Liver (tissue), 9 donors: ENCODE measurements around the gene REXO5. TPM values are rescaled to one million over a fixed set of nuclear protein-coding genes. Genes with fewer than 3 reads are reported as not detected.

Experiments
- DNase-seq: peaks from one replicate; pipeline ENCODE4 v3.0.0-alpha.2; 2017; ENCODE audit warnings: low spot score
- H3K27ac ChIP-seq, 2 donors: one replicate each; pipeline ENCODE4 v1.7.0; 2013; ENCODE audit warnings: inconsistent platforms in 2 of 2, low read length in 2 of 2, control low read depth in 1 of 2, low read depth in 1 of 2, mild to moderate bottlenecking in 1 of 2
- H3K27me3 ChIP-seq, 4 donors: one replicate each; pipeline versions ENCODE4 v1.6.1 to v1.7.0; 2013; ENCODE audit warnings: low read length in 3 of 4, inconsistent platforms in 1 of 4, mild to moderate bottlenecking in 1 of 4, moderate library complexity in 1 of 4; ENCODE audit not compliant: control insufficient read depth in 4 of 4, insufficient read depth in 4 of 4
- H3K36me3 ChIP-seq, 4 donors: one replicate each; pipeline versions ENCODE4 v1.6.1 to v1.7.0; 2013; ENCODE audit warnings: low read length in 3 of 4, mild to moderate bottlenecking in 3 of 4, low read depth in 1 of 4, moderate library complexity in 1 of 4; ENCODE audit not compliant: control insufficient read depth in 4 of 4, insufficient read depth in 3 of 4
- H3K4me1 ChIP-seq, 4 donors: one replicate each; pipeline versions ENCODE4 v1.6.1 to v1.7.0; 2013; ENCODE audit warnings: low read length in 3 of 4, mild to moderate bottlenecking in 3 of 4, moderate library complexity in 1 of 4; ENCODE audit not compliant: control insufficient read depth in 4 of 4, insufficient read depth in 4 of 4
- H3K4me3 ChIP-seq, 3 donors: one replicate each; pipeline versions ENCODE4 v1.6.1 to v1.7.0; 2013; ENCODE audit warnings: low read length in 3 of 3, control low read depth in 1 of 3, low read depth in 1 of 3, mild to moderate bottlenecking in 1 of 3
- H3K9ac ChIP-seq, 2 donors: one replicate each; pipeline ENCODE4 v1.7.0; 2013; ENCODE audit warnings: low read length in 2 of 2, mild to moderate bottlenecking in 2 of 2, moderate library complexity in 2 of 2, control low read depth in 1 of 2, low read depth in 1 of 2
- H3K9me3 ChIP-seq, 4 donors: one replicate each; pipeline versions ENCODE4 v1.6.1 to v1.7.0; 2013; ENCODE audit warnings: low read length in 3 of 4; ENCODE audit not compliant: control insufficient read depth in 4 of 4
- ATF3 ChIP-seq: IDR thresholded peaks from 2 replicates; pipeline ENCODE4 v1.6.1; 2016; ENCODE audit warnings: antibody characterized with exemption
- CTCF ChIP-seq: fragments of 150-350 bp; IDR thresholded peaks from 2 replicates; pipeline ENCODE4 v1.5.1; 2017; ENCODE audit warnings: improper control_type of control experiment, low read depth, low read length; ENCODE audit not compliant: missing input control
- EGR1 ChIP-seq, 2 donors: IDR thresholded peaks; 2 replicates each; pipeline ENCODE4 v1.6.1; 2016 to 2018; ENCODE audit warnings: antibody characterized with exemption in 2 of 2, low read depth in 2 of 2
- FOXA1 ChIP-seq: IDR thresholded peaks from 2 replicates; pipeline ENCODE4 v1.6.1; 2016; ENCODE audit warnings: antibody characterized with exemption
- FOXA2 ChIP-seq: IDR thresholded peaks from 2 replicates; pipeline ENCODE4 v1.6.1; 2016; ENCODE audit warnings: antibody characterized with exemption
- GABPA ChIP-seq, 2 donors: IDR thresholded peaks in 1 of 2; conservative IDR thresholded peaks in 1 of 2; 2 replicates each; pipeline ENCODE4 v1.6.1; 2016; ENCODE audit warnings: antibody characterized with exemption in 2 of 2, mild to moderate bottlenecking in 1 of 2, moderate library complexity in 1 of 2
- HNF4A ChIP-seq, 2 donors: conservative IDR thresholded peaks; 2 replicates each; pipeline ENCODE4 v1.6.1; 2016; ENCODE audit warnings: antibody characterized with exemption in 2 of 2, mild to moderate bottlenecking in 2 of 2
- HNF4G ChIP-seq: IDR thresholded peaks from 2 replicates; pipeline ENCODE4 v1.6.1; 2016; ENCODE audit warnings: antibody characterized with exemption
- JUND ChIP-seq, 2 donors: IDR thresholded peaks; 2 replicates each; pipeline ENCODE4 v1.6.1; 2016; ENCODE audit warnings: antibody characterized with exemption in 2 of 2
- NR2F2 ChIP-seq: IDR thresholded peaks from 2 replicates; pipeline ENCODE4 v1.6.1; 2016; ENCODE audit warnings: antibody characterized with exemption
- RAD21 ChIP-seq, 2 donors: IDR thresholded peaks; 2 replicates each; pipeline ENCODE4 v1.6.1; 2016; ENCODE audit warnings: antibody characterized with exemption in 2 of 2, mild to moderate bottlenecking in 2 of 2
- RXRA ChIP-seq, 2 donors: IDR thresholded peaks; 2 replicates each; pipeline ENCODE4 v1.6.1; 2017 to 2018; ENCODE audit warnings: antibody characterized with exemption in 2 of 2, mild to moderate bottlenecking in 1 of 2
- SP1 ChIP-seq: IDR thresholded peaks from 2 replicates; pipeline ENCODE4 v1.6.1; 2018; ENCODE audit warnings: antibody characterized with exemption, mild to moderate bottlenecking
- TAF1 ChIP-seq: conservative IDR thresholded peaks from 2 replicates; pipeline ENCODE4 v1.6.1; 2016; ENCODE audit warnings: antibody characterized with exemption, mild to moderate bottlenecking
- YY1 ChIP-seq: IDR thresholded peaks from 2 replicates; pipeline ENCODE4 v1.6.1; 2016; ENCODE audit warnings: antibody characterized with exemption, mild to moderate bottlenecking
- WGBS: extraction: QIAGEN DNeasy Blood & Tissue Kit; methylation state at CpG from one replicate; pipeline ENCODE4 v1.1.7; 2013; 5-methylcytosine and 5-hydroxymethylcytosine counted together
- polyA plus RNA-seq, 2 donors: library from polyadenylated mRNA; stranded (reverse) in 1 of 2; unstranded in 1 of 2; fragments of 200-250 nt in 1 of 2; fragments of >200 nt in 1 of 2; fragmentation: Nextera tagmentation in 1 of 2; extraction: Ambion mirVana in 1 of 2; gene quantifications; one replicate each; pipeline versions ENCODE4 v1.2.1 to v1.2.3, GENCODE V29; 2013 to 2015
- total RNA-seq, 2 donors: library from RNA; depleted of rRNA; stranded (reverse); fragments of >200 nt; gene quantifications; one replicate each; pipeline ENCODE4 v1.2.3, GENCODE V29; 2014
- TF ChIP-seq, protein P1 (sequence below): IDR thresholded peaks from 2 replicates; pipeline ENCODE4 v1.6.1; 2016; ENCODE audit warnings: antibody characterized with exemption
- TF ChIP-seq, protein P2 (sequence below): IDR thresholded peaks from 2 replicates; pipeline ENCODE4 v1.6.1; 2016; ENCODE audit warnings: antibody characterized with exemption, mild to moderate bottlenecking
- TF ChIP-seq, protein P3 (sequence below): IDR thresholded peaks from 2 replicates; pipeline ENCODE4 v1.6.1; 2016; ENCODE audit warnings: antibody characterized with exemption
- donor health status: healthy.
- donor health status: healthy.
- donor health status: healthy.
- donor health status: healthy.
- donor health status: healthy.

The REXO5 gene
- total and polyA plus RNA-seq, 4 donors: 0.83 to 10.6 (median 1.8) TPM

DNA sequence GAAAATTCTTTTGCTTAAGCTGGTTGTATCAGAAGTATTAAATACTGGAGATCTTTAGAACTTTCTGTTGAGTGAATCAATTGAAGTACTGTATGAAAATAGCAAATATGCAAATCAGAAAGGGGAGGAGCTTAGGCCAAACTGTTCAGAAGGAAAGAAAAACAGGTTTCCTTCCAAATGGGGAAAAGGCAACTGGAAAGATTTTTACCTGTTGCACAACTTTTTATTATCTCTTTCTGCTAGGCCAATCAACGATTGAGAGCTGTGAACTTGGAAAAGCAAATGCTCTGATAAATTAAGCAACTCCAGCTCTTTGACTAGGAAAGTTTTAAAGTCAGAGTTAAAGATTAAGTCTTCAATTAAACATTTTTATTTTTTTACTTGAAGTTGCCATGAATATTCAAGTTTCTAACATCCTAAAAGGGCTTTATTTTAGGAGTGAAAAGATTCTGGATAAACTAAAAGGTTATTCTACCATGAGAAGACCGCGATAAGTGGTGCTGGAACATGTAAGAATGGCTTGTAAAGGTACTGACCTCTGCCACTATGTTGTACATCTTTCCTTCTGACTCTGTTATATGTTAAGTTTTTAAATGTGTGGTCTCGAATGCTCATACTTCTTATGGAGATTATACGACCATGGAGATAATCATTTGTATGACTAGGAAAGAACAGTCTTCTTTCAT is 77.4 kb downstream of the REXO5 start:
- H3K36me3 ChIP-seq: no peaks in the 10 kb centered on the region
- no peaks in the 10 kb centered on the region for H3K9me3 ChIP-seq
- H3K27ac ChIP-seq: peak overlapping the region; percentile 59 to 87
- TF ChIP-seq RXRA (IDR thresholded peaks at IDR 0.05) (peak; percentile 80 to 89), JUND (IDR thresholded peaks at IDR 0.05) (peak; percentile 7 to 62), FOXA1 (no peak), TAF1 (no peak), CTCF (no peak), HNF4G (no peak), FOXA2 (no peak), YY1 (no peak), GABPA (IDR thresholded peaks at IDR 0.05 in 1 of 2, conservative IDR thresholded peaks at IDR 0.05 in 1 of 2) (peak in 1 of 2 donors; percentile 40), SP1 (peak; percentile 79), RAD21 (IDR thresholded peaks at IDR 0.05) (peak in 1 of 2 donors; percentile 12), ATF3 (peak; percentile 39), HNF4A (conservative IDR thresholded peaks at IDR 0.05) (peak; percentile 62 to 65), EGR1 (IDR thresholded peaks at IDR 0.05; ENCODE audit: low read depth in 2 of 2) (peak; percentile 43 to 86), NR2F2 (no peak)
- TF ChIP-seq, protein P1, sequence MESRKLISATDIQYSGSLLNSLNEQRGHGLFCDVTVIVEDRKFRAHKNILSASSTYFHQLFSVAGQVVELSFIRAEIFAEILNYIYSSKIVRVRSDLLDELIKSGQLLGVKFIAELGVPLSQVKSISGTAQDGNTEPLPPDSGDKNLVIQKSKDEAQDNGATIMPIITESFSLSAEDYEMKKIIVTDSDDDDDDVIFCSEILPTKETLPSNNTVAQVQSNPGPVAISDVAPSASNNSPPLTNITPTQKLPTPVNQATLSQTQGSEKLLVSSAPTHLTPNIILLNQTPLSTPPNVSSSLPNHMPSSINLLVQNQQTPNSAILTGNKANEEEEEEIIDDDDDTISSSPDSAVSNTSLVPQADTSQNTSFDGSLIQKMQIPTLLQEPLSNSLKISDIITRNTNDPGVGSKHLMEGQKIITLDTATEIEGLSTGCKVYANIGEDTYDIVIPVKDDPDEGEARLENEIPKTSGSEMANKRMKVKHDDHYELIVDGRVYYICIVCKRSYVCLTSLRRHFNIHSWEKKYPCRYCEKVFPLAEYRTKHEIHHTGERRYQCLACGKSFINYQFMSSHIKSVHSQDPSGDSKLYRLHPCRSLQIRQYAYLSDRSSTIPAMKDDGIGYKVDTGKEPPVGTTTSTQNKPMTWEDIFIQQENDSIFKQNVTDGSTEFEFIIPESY: peak; percentile 36
- TF ChIP-seq, protein P2, sequence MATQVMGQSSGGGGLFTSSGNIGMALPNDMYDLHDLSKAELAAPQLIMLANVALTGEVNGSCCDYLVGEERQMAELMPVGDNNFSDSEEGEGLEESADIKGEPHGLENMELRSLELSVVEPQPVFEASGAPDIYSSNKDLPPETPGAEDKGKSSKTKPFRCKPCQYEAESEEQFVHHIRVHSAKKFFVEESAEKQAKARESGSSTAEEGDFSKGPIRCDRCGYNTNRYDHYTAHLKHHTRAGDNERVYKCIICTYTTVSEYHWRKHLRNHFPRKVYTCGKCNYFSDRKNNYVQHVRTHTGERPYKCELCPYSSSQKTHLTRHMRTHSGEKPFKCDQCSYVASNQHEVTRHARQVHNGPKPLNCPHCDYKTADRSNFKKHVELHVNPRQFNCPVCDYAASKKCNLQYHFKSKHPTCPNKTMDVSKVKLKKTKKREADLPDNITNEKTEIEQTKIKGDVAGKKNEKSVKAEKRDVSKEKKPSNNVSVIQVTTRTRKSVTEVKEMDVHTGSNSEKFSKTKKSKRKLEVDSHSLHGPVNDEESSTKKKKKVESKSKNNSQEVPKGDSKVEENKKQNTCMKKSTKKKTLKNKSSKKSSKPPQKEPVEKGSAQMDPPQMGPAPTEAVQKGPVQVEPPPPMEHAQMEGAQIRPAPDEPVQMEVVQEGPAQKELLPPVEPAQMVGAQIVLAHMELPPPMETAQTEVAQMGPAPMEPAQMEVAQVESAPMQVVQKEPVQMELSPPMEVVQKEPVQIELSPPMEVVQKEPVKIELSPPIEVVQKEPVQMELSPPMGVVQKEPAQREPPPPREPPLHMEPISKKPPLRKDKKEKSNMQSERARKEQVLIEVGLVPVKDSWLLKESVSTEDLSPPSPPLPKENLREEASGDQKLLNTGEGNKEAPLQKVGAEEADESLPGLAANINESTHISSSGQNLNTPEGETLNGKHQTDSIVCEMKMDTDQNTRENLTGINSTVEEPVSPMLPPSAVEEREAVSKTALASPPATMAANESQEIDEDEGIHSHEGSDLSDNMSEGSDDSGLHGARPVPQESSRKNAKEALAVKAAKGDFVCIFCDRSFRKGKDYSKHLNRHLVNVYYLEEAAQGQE: peak; percentile 25
- TF ChIP-seq, protein P3, sequence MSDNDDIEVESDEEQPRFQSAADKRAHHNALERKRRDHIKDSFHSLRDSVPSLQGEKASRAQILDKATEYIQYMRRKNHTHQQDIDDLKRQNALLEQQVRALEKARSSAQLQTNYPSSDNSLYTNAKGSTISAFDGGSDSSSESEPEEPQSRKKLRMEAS: peak; percentile 29
- DNase-seq: no peak
- peak overlapping the region in 1 of 3 donors; percentile 36 for H3K4me3 ChIP-seq
- peaks cover 20 to 86% (median 80%) of the 10 kb centered on the region in 4 donors for H3K4me1 ChIP-seq
- peak overlapping the region in 1 of 2 donors; percentile 49 for H3K9ac ChIP-seq
- H3K27me3 ChIP-seq: no peaks in the 10 kb centered on the region
- WGBS: 30% methylated on average over 5 of the region's 5 CpGs
